GM12865 (cell line): ENCODE results near the gene CCDC150.
"Not testable (repeated sequence)": the region's sequence is repeated elsewhere in the genome, so short reads cannot be mapped to it uniquely, and the experiment has no call there.

ENCODE experiments used
- DNase-seq: peaks from one replicate; pipeline ENCODE4 v3.0.0; 2010; ENCODE audit warnings: low read depth
- H3K4me3 ChIP-seq: 2 replicates; pipeline ENCODE4 v1.5.1; 2011; ENCODE audit warnings: mild to moderate bottlenecking, low read depth, low read length, control low read depth
- CTCF ChIP-seq: IDR thresholded peaks from 2 replicates; pipeline ENCODE4 v1.5.1; 2011; ENCODE audit warnings: low read length, control low read depth, low read depth, inconsistent platforms; ENCODE audit not compliant: insufficient read depth; ENCODE audit errors: missing control alignments

Gene CCDC150

DNA sequence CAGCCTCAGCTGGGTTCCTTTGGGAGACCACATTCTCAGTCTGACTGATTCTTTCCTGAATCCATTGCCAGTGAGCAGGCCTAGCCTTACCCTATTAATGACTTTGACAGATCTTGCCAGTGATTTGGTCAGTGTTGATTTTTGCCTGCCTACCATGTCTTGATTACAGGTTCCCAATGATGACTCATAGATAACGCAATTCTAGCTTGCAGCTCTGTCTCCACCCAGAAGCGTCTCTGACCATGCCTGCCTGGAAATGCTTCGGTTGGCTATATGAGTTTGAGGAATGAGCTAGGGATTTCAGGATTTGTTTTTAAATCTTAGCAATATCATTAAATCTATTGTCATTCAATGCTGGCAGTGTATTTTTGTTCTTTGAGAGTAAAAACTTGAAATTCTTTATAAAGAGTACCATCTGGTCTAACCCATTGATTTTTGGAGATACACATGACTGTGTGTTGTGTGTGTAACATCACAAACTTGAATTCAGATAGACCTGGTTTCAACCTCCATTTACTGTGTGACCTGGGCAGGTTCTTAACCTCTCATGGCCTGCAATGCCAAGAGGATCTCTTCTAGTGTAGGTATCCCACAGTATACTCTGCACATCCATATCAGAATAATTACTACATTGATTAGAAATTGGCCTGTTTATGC, 57.0 kb downstream of the CCDC150 start:
- no peak for TF ChIP-seq CTCF
- DNase-seq: no peak
- H3K4me3 ChIP-seq: no peak overlapping the region

DNA sequence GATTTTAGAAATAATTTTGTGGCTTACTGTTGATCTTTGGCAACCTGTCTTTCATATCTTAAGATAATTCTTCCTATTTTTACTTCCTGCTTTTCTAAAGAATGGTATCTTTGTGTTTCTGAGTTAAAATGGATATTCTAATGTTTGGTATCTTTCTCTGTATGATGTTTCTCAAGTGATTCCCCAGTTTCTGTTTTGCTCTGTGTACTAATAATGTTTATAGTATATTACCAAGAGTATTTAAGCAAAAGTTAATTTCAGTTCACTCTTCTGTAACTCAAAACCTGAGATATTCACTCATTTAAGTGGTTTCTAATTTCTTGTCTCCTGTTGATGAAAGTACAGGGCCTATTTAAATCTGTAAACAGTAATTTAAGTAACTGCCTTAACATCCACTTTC, 58.3 kb downstream of the CCDC150 start:
- TF ChIP-seq CTCF: no peak
- H3K4me3 ChIP-seq: no peak overlapping the region
- DNase-seq: no peak

DNA sequence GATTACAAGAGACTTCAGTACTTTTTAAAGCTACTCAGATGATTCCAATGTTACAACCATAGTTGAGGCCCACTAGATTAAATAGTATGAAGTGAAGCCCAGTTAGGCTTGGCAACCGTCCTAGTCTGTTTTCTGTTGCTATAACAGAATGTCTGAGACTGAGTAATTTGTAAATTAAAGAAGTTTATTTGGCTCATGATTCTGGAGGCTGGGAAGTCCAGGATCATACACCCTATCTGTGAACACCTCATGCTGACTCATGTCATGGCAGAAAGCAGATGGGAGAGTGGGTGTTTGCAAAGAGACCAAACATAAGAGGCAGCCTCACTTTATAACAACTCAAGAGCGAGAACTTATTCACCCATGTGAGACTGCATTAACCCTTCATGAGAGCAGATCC, 63.1 kb downstream of the CCDC150 start:
- no peak for DNase-seq

GRCh38 chr2:196703695-196704094, 64.2 kb downstream of the CCDC150 start:
- DNase-seq: no peak

More for the DNA sequence above, 63.1 kb downstream of the CCDC150 start:
- no peak for TF ChIP-seq CTCF
- H3K4me3 ChIP-seq: no peak overlapping the region

GRCh38 chr2:196710056-196710455, 70.5 kb downstream of the CCDC150 start:
- H3K4me3 ChIP-seq, DNase-seq: not testable (repeated sequence)

More at GRCh38 chr2:196703695-196704094, 64.2 kb downstream of the CCDC150 start:
- no peak for TF ChIP-seq CTCF
- H3K4me3 ChIP-seq: no peak overlapping the region

DNA sequence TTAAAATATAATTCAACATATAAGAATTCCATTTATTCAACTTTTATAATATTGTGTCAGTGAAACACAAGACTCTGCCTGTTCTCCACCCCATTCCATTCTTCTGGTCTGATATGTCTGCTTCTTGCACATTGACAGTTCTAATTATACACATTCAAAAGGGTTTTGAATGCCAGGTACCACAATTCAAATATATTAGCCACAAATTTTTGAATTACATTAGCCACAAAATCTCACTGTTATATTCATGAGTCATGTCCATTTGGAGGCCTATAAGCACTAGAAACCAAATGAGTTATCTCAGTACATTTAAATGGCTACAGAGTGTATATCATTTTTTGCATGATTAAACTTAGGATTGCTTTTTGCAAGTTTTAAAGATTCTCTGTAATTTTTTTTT, 72.1 kb downstream of the CCDC150 start:
- H3K4me3 ChIP-seq: no peak overlapping the region
- no peak for TF ChIP-seq CTCF
- no peak for DNase-seq

GRCh38 chr2:196712867-196713266, 73.4 kb downstream of the CCDC150 start:
- no peak for DNase-seq
- TF ChIP-seq CTCF: no peak
- no peak overlapping the region for H3K4me3 ChIP-seq
